IMR-90 (cell line): ENCODE results near the gene LANCL1. TPM values are rescaled to one million over a fixed set of nuclear protein-coding genes. Genes with fewer than 3 reads are reported as not detected.

Source experiments
- ATAC-seq: fragments of 200-7000 bp; cut with Tn5 transposase; 2 replicates; pipeline ENCODE4 v1.9.1; 2020; ENCODE audit warnings: low read depth, mild to moderate bottlenecking, moderate library complexity
- BruUV-seq: library from RNA; stranded (reverse); fragments of 400-500 nt; replicated peaks from 2 replicates; lab custom pipeline; 2021; lab: Mats Ljungman, UMichigan
- CTCF ChIA-PET: fragments of 300-600 bp; formaldehyde crosslinking; extraction: SDS; loops from one replicate; lab custom pipeline; 2021; ENCODE audit warnings: antibody characterized with exemption; lab: Yijun Ruan, JAX
- POLR2A ChIA-PET: fragments of 300-600 bp; sonication (Branson Sonifier 250); formaldehyde crosslinking; loops from one replicate; lab custom pipeline; 2022; ENCODE audit warnings: antibody characterized with exemption; ENCODE audit not compliant: unreplicated experiment; lab: Charles Lee
- DNase-seq: peaks from one replicate; pipeline ENCODE4 v3.0.0; 2013
- H2AFZ ChIP-seq: replicated peaks from 2 replicates; pipeline ENCODE3; 2013; ENCODE audit warnings: low read length, mild to moderate bottlenecking; ENCODE audit not compliant: poor library complexity
- H2AK5ac ChIP-seq: 2 replicates; pipeline ENCODE4 v1.6.1; 2013; ENCODE audit warnings: low read depth, low read length, inconsistent platforms
- H2AK9ac ChIP-seq: replicated peaks from 2 replicates; pipeline ENCODE3; 2013; ENCODE audit warnings: mild to moderate bottlenecking, low read depth, low read length, moderate library complexity; ENCODE audit not compliant: poor library complexity
- H2BK120ac ChIP-seq: 2 replicates; pipeline ENCODE4 v1.6.1; 2013; ENCODE audit warnings: low read depth, low read length, inconsistent platforms
- H2BK15ac ChIP-seq: 3 replicates; pipeline ENCODE4 v1.6.1; 2013; ENCODE audit warnings: low read depth, low read length, inconsistent platforms
- H2BK20ac ChIP-seq: 2 replicates; pipeline ENCODE4 v1.6.1; 2013; ENCODE audit warnings: low read depth, mild to moderate bottlenecking, inconsistent platforms, low read length, moderate library complexity
- H2BK5ac ChIP-seq: 2 replicates; pipeline ENCODE4 v1.6.1; 2013; ENCODE audit warnings: mild to moderate bottlenecking, low read depth, low read length, inconsistent platforms; ENCODE audit not compliant: poor library complexity, severe bottlenecking
- H3K14ac ChIP-seq: replicated peaks from 2 replicates; pipeline ENCODE4 v1.6.1; 2013; ENCODE audit warnings: low read depth, low read length, inconsistent platforms
- H3K18ac ChIP-seq: 2 replicates; pipeline ENCODE4 v1.6.1; 2013; ENCODE audit warnings: low read depth, low read length, control low read depth
- H3K23ac ChIP-seq: 2 replicates; pipeline ENCODE4 v1.6.1; 2013; ENCODE audit warnings: low read depth, low read length, inconsistent platforms
- H3K27ac ChIP-seq: 2 replicates; pipeline ENCODE4 v1.5.1; 2013; ENCODE audit warnings: mild to moderate bottlenecking, control low read depth, low read length; ENCODE audit not compliant: insufficient read depth
- H3K27me3 ChIP-seq: 2 replicates; pipeline ENCODE4 v1.6.1; 2013; ENCODE audit warnings: low read length; ENCODE audit not compliant: control insufficient read depth, insufficient read depth
- H3K36me3 ChIP-seq: 2 replicates; pipeline ENCODE4 v1.6.1; 2013; ENCODE audit warnings: low read length, mixed read lengths; ENCODE audit not compliant: control insufficient read depth, insufficient read depth
- H3K4ac ChIP-seq: 2 replicates; pipeline ENCODE4 v1.6.1; 2013; ENCODE audit warnings: low read depth, low read length, inconsistent platforms
- H3K4me1 ChIP-seq: 2 replicates; pipeline ENCODE4 v1.6.1; 2013; ENCODE audit warnings: low read length, mixed read lengths; ENCODE audit not compliant: control insufficient read depth, insufficient read depth
- H3K4me2 ChIP-seq: 2 replicates; pipeline ENCODE4 v1.6.1; 2013; ENCODE audit warnings: low read depth, mild to moderate bottlenecking, control low read depth, low read length, moderate library complexity
- H3K4me3 ChIP-seq: 2 replicates; pipeline ENCODE4 v1.5.1; 2013; ENCODE audit warnings: low read depth, mild to moderate bottlenecking, control low read depth, low read length, moderate library complexity; ENCODE audit not compliant: insufficient read depth
- H3K56ac ChIP-seq: 2 replicates; pipeline ENCODE4 v1.6.1; 2013; ENCODE audit warnings: low read length, inconsistent platforms; ENCODE audit not compliant: insufficient read depth; ENCODE audit errors: extremely low read depth
- H3K79me1 ChIP-seq, 2 experiments: 2 replicates each; pipeline ENCODE4 v1.6.1; 2013; ENCODE audit warnings: low read length in 2 of 2, inconsistent platforms in 1 of 2, low read depth in 1 of 2
- H3K9ac ChIP-seq: 2 replicates; pipeline ENCODE4 v1.6.1; 2013; ENCODE audit warnings: low read depth, low read length, control low read depth
- H3K9me1 ChIP-seq: 2 replicates; pipeline ENCODE4 v1.6.1; 2013; ENCODE audit warnings: low read length, inconsistent platforms; ENCODE audit not compliant: insufficient read depth
- H3K9me3 ChIP-seq: 2 replicates; pipeline ENCODE4 v1.6.1; 2013; ENCODE audit warnings: low read length; ENCODE audit not compliant: control insufficient read depth, insufficient read depth
- H4K20me1 ChIP-seq: 2 replicates; pipeline ENCODE4 v1.6.1; 2013; ENCODE audit warnings: low read length, inconsistent platforms; ENCODE audit not compliant: insufficient read depth
- H4K5ac ChIP-seq: 2 replicates; pipeline ENCODE4 v1.6.1; 2013; ENCODE audit warnings: mild to moderate bottlenecking, low read depth, low read length, control low read depth
- H4K8ac ChIP-seq, 2 experiments: 2 replicates each; pipeline ENCODE4 v1.6.1; 2013; ENCODE audit warnings: low read depth in 2 of 2, low read length in 2 of 2, control low read depth in 1 of 2, inconsistent platforms in 1 of 2
- H4K91ac ChIP-seq: 2 replicates; pipeline ENCODE4 v1.6.1; 2013; ENCODE audit warnings: low read depth, low read length, inconsistent platforms; ENCODE audit not compliant: insufficient read depth
- CEBPB ChIP-seq: IDR thresholded peaks from 2 replicates; pipeline ENCODE4 v1.6.1; 2012; ENCODE audit warnings: low read depth, low read length, improper control_type of control experiment
- FOS ChIP-seq: fragments of 150-350 bp; IDR thresholded peaks from 2 replicates; pipeline ENCODE4 v1.6.1; 2016; ENCODE audit warnings: low read depth, low read length
- MAFK ChIP-seq: IDR thresholded peaks from 2 replicates; pipeline ENCODE4 v1.6.1; 2012; ENCODE audit warnings: low read depth, low read length, improper control_type of control experiment
- POLR2A ChIP-seq: IDR thresholded peaks from 2 replicates; pipeline ENCODE4 v1.6.1; 2012; ENCODE audit warnings: mild to moderate bottlenecking, low read depth, low read length
- RFX5 ChIP-seq: IDR thresholded peaks from 2 replicates; pipeline ENCODE4 v1.8.0; 2012; ENCODE audit warnings: low read depth, mild to moderate bottlenecking, low read length, moderate library complexity
- WGBS, 2 experiments: methylation state at CpG; one replicate each; pipeline versions ENCODE4 v1.1.5 to v1.1.7; 2013; ENCODE audit warnings: missing lambda C conversion rate in 2 of 2; ENCODE audit not compliant: insufficient read length in 1 of 2; ENCODE audit errors: extremely low coverage in 2 of 2; 5-methylcytosine and 5-hydroxymethylcytosine counted together
- dilution Hi-C: fragments of 300-500 bp; cut with HindIII; formaldehyde crosslinking; loops from one replicate; pipeline ENCODE4 v1.14.3; 2018; ENCODE audit warnings: low sequenced_read_pairs; ENCODE audit not compliant: unreplicated experiment
- in situ Hi-C: fragments of 300-500 bp; cut with MboI; formaldehyde crosslinking; loops from 3 replicates; pipeline ENCODE4 v1.14.3; 2019; ENCODE audit warnings: low sequenced_read_pairs, inconsistent platforms, mixed read lengths
- intact Hi-C: fragments of 100-400 bp; cut with micrococcal nuclease; formaldehyde crosslinking; loops from 2 replicates; pipeline ENCODE4 v1.10.0; 2022
- polyA plus RNA-seq, 3 experiments: library from polyadenylated mRNA; depleted of rRNA; stranded (reverse); fragments of >200 nt; gene quantifications; 2 replicates each; pipeline ENCODE4 v1.2.3, GENCODE V29; 2012; ENCODE audit warnings: low replicate concordance in 1 of 3
- total RNA-seq: library from RNA; depleted of rRNA; stranded (reverse); fragments of >200 nt; gene quantifications from 2 replicates; pipeline ENCODE4 v1.2.3, GENCODE V29; 2012

LANCL1 gene
- total and polyA plus RNA-seq, 2 of the 4 experiments (the other 2 are of a cell fraction) = 29.7 to 53.8 TPM

DNA sequence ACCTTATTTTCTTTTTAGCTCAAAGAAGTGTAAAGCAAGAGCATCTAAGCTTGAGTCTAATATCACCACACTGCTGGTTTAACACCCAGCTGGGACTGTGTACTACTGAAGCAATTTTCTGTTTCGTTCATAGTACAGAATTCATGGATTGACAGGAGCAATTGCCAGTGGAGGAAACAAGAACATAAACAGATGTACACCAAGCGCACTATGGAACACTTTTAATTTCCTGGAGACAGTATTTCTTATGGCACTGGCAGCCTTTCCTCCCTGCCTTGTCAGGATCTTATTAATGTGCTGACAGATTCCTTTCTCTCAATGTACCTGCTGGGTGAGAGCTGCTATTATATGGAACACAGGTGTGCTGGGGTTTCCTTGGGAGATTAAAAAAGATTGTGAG, 4.2 kb upstream of the LANCL1 start:
- no peak overlapping the region for H4K91ac ChIP-seq
- 13% methylated on average over 1 of the region's 2 CpGs; no CpG with 5 or more reads in 1 of the 2 experiments for WGBS, 2 experiments
- ChIA-PET CTCF (interaction anchor here (0.8 kb wide), 1 partner anchor 22 kb away, joined by 3 read pairs; no protein-coding TSS in a partner anchor), POLR2A (no interaction called here)
- ATAC-seq = no peak
- H3K4me1 ChIP-seq = no peaks in the 10 kb centered on the region
- no peak overlapping the region for H3K14ac ChIP-seq
- no peak for DNase-seq
- peaks cover 0 to 5% of the 10 kb centered on the region in 2 experiments; a peak in 3 of 4 replicates for H3K79me1 ChIP-seq
- H3K23ac ChIP-seq = no peak overlapping the region
- H2AFZ ChIP-seq = no peak overlapping the region
- no peak overlapping the region for H2AK5ac ChIP-seq
- no peak overlapping the region for H2BK20ac ChIP-seq
- 0 out of 2 replicates have a peak, but pooled peaks cover 1% of the 10 kb centered on the region for H3K9me3 ChIP-seq
- H3K18ac ChIP-seq = no peak overlapping the region
- no peaks in the 10 kb centered on the region for H3K9me1 ChIP-seq
- H4K20me1 ChIP-seq = no peaks in the 10 kb centered on the region
- no peak overlapping the region for H3K4me2 ChIP-seq
- H3K27me3 ChIP-seq = no peaks in the 10 kb centered on the region
- no peak overlapping the region for H3K9ac ChIP-seq
- in situ Hi-C loops = no loop called here
- H4K5ac ChIP-seq = no peak overlapping the region
- no peaks in the 10 kb centered on the region for H3K36me3 ChIP-seq
- H2BK5ac ChIP-seq = no peak overlapping the region
- no peak overlapping the region for H3K4me3 ChIP-seq
- no peak overlapping the region for H3K4ac ChIP-seq
- dilution Hi-C loops = no loop called here
- BruUV-seq = no TSS peak
- H3K27ac ChIP-seq = no peak overlapping the region
- no peak overlapping the region for H3K56ac ChIP-seq
- no peak overlapping the region for H2BK15ac ChIP-seq
- no peak overlapping the region for H4K8ac ChIP-seq
- H2AK9ac ChIP-seq = no peak overlapping the region
- no peak overlapping the region for H2BK120ac ChIP-seq
- intact Hi-C loops = no loop called here
- no peak for TF ChIP-seq POLR2A
- TF ChIP-seq MAFK = no peak
- TF ChIP-seq CEBPB = no peak
- TF ChIP-seq FOS = no peak
- no peak for TF ChIP-seq RFX5
